Stimulated activated CD8-positive, alpha-beta memory T cell treated with anti-CD3 and anti-CD28 coated beads, Interleukin-12 subunit alpha, Interleukin-12 subunit beta, amount 100 ng/mL, for 24 hours (primary cell): ENCODE measurements around the gene CLEC14A.

ENCODE experiments used
- DNase-seq: peaks from one replicate; pipeline ENCODE4 v3.0.0-alpha.2; 2020; ENCODE audit errors: extremely low read depth

Gene CLEC14A

GRCh38 chr14:38205949-38206665, 49.8 kb downstream of the CLEC14A start:
- DNase-seq, result no peak

- DNase-seq, result no peak
These were observed 50.6 kb downstream of the CLEC14A start for GRCh38 chr14:38205119-38205813.

- DNase-seq, result no peak
These were observed 51.2 kb downstream of the CLEC14A start for GRCh38 chr14:38204719-38205115.
